Mesenchymal stem cell (in vitro differentiated cells and primary cell): ENCODE data around the gene GREM2.

Experiments used
- DNase-seq: peaks from one replicate; pipeline ENCODE4 v3.0.0-alpha.2; 2013
- H2AFZ ChIP-seq: one replicate; pipeline ENCODE4 v1.6.1; 2013; ENCODE audit warnings: low read depth, mild to moderate bottlenecking, control low read depth, inconsistent platforms, low read length, moderate library complexity
- H2AK5ac ChIP-seq: 2 replicates; pipeline ENCODE4 v1.6.1; 2013; ENCODE audit warnings: low read length, moderate library complexity, mild to moderate bottlenecking, inconsistent platforms; ENCODE audit not compliant: severe bottlenecking
- H2BK120ac ChIP-seq: one replicate; pipeline ENCODE4 v1.6.1; 2013; ENCODE audit warnings: low read depth, mild to moderate bottlenecking, inconsistent platforms, low read length, moderate library complexity
- H2BK12ac ChIP-seq, 2 experiments: one replicate each; pipeline ENCODE4 v1.6.1; 2013; ENCODE audit warnings: inconsistent platforms in 2 of 2, low read length in 2 of 2, mild to moderate bottlenecking in 2 of 2, moderate library complexity in 2 of 2, control low read depth in 1 of 2
- H2BK15ac ChIP-seq: one replicate; pipeline ENCODE4 v1.6.1; 2013; ENCODE audit warnings: mild to moderate bottlenecking, low read depth, inconsistent platforms; ENCODE audit not compliant: poor library complexity, severe bottlenecking
- H2BK5ac ChIP-seq: 2 replicates; pipeline ENCODE4 v1.6.1; 2013; ENCODE audit warnings: low read depth, mild to moderate bottlenecking, low read length, control low read depth, inconsistent platforms; ENCODE audit not compliant: poor library complexity, severe bottlenecking
- H3K14ac ChIP-seq, 2 experiments: one replicate each; pipeline ENCODE4 v1.6.1; 2013; ENCODE audit warnings: inconsistent platforms in 2 of 2, low read length in 2 of 2, control low read depth in 1 of 2, mild to moderate bottlenecking in 1 of 2, moderate library complexity in 1 of 2
- H3K18ac ChIP-seq, 2 experiments: one replicate each; pipeline ENCODE4 v1.6.1; 2013; ENCODE audit warnings: inconsistent platforms in 2 of 2, low read length in 2 of 2, control low read depth in 1 of 2, low read depth in 1 of 2, mild to moderate bottlenecking in 1 of 2
- H3K23ac ChIP-seq, 2 experiments: one replicate each; pipeline ENCODE4 v1.6.1; 2013; ENCODE audit warnings: inconsistent platforms in 2 of 2, low read length in 2 of 2, mild to moderate bottlenecking in 2 of 2, moderate library complexity in 2 of 2, control low read depth in 1 of 2
- H3K27ac ChIP-seq: 2 replicates; pipeline ENCODE4 v1.5.1; 2013; ENCODE audit warnings: mild to moderate bottlenecking, moderate library complexity, low read length, control low read depth, inconsistent platforms; ENCODE audit not compliant: poor library complexity, severe bottlenecking
- H3K27me3 ChIP-seq, 2 experiments: 2 replicates each; pipeline versions ENCODE4 v1.6.1 to v1.7.0; 2013; ENCODE audit warnings: low read length in 2 of 2, mild to moderate bottlenecking in 2 of 2, moderate library complexity in 2 of 2, control low read depth in 1 of 2, inconsistent platforms in 1 of 2; ENCODE audit not compliant: control insufficient read depth in 1 of 2, insufficient read depth in 1 of 2
- H3K36me3 ChIP-seq, 2 experiments: 2 replicates each; pipeline versions ENCODE4 v1.6.1 to v1.7.0; 2013; ENCODE audit warnings: low read length in 2 of 2, control low read depth in 1 of 2, inconsistent platforms in 1 of 2, low read depth in 1 of 2, mild to moderate bottlenecking in 1 of 2; ENCODE audit not compliant: insufficient read depth in 2 of 2, control insufficient read depth in 1 of 2
- H3K4ac ChIP-seq, 2 experiments: one replicate each; pipeline ENCODE4 v1.6.1; 2013; ENCODE audit warnings: inconsistent platforms in 2 of 2, low read length in 2 of 2, mild to moderate bottlenecking in 2 of 2, moderate library complexity in 2 of 2, control low read depth in 1 of 2, low read depth in 1 of 2
- H3K4me1 ChIP-seq: 2 replicates; pipeline ENCODE4 v1.6.1; 2013; ENCODE audit warnings: low read depth, low read length, control low read depth; ENCODE audit not compliant: control insufficient read depth, insufficient read depth
- H3K4me2 ChIP-seq: 2 replicates; pipeline ENCODE4 v1.6.1; 2013; ENCODE audit warnings: low read length, mild to moderate bottlenecking, inconsistent platforms; ENCODE audit not compliant: poor library complexity, severe bottlenecking
- H3K4me3 ChIP-seq, 2 experiments: 2 replicates each; pipeline versions ENCODE4 v1.5.1 to v1.7.0; 2013; ENCODE audit warnings: low read length in 2 of 2, mild to moderate bottlenecking in 2 of 2, control low read depth in 1 of 2, low read depth in 1 of 2; ENCODE audit not compliant: insufficient read depth in 1 of 2
- H3K79me1 ChIP-seq: replicated peaks from 2 replicates; pipeline ENCODE4 v1.6.1; 2013; ENCODE audit warnings: mild to moderate bottlenecking, control low read depth, low read length, inconsistent platforms; ENCODE audit not compliant: poor library complexity, severe bottlenecking
- H3K9ac ChIP-seq: 2 replicates; pipeline ENCODE4 v1.7.0; 2013; ENCODE audit warnings: mild to moderate bottlenecking, low read length, moderate library complexity
- H3K9me3 ChIP-seq: 2 replicates; pipeline ENCODE4 v1.7.0; 2013; ENCODE audit warnings: mild to moderate bottlenecking, low read length; ENCODE audit not compliant: control insufficient read depth
- H4K8ac ChIP-seq: one replicate; pipeline ENCODE4 v1.6.1; 2013; ENCODE audit warnings: inconsistent platforms, mild to moderate bottlenecking, low read length, moderate library complexity
- H4K91ac ChIP-seq: one replicate; pipeline ENCODE4 v1.6.1; 2013; ENCODE audit warnings: mild to moderate bottlenecking, low read length, inconsistent platforms
- WGBS: methylation state at CpG from one replicate; pipeline ENCODE4 v1.1.7; 2013; ENCODE audit warnings: mixed read lengths; 5-methylcytosine and 5-hydroxymethylcytosine counted together

Gene GREM2

GRCh38 chr1:240467895-240468294 lies 144.1 kb downstream of the GREM2 start:
- no peak for DNase-seq
- Histone ChIP-seq H3K4me1 (peaks cover 5% of the 10 kb centered on the region), H3K36me3 (no peaks in the 10 kb centered on the region), H3K27ac (no peak overlapping the region), H2AK5ac (no peak overlapping the region), H3K18ac (no peak overlapping the region), H2AFZ (no peak overlapping the region), H3K27me3 (no peaks in the 10 kb centered on the region), H3K9ac (no peak overlapping the region), H2BK15ac (no peak overlapping the region), H2BK12ac (no peak overlapping the region), H2BK120ac (no peak overlapping the region), H3K4ac (no peak overlapping the region), H4K91ac (no peak overlapping the region), H3K9me3 (no peaks in the 10 kb centered on the region), H3K4me3 (no peak overlapping the region), H3K79me1 (peaks cover 7% of the 10 kb centered on the region), H3K14ac (no peak overlapping the region), H2BK5ac (no peak overlapping the region), H3K23ac (no peak overlapping the region), H3K4me2 (no peak overlapping the region), H4K8ac (no peak overlapping the region)

- H2AK5ac ChIP-seq: no peak overlapping the region
- no peak overlapping the region for H3K14ac ChIP-seq
- no peak overlapping the region for H3K9ac ChIP-seq
- H4K8ac ChIP-seq: peak overlapping the region; percentile 28
- no peaks in the 10 kb centered on the region for H3K36me3 ChIP-seq
- peak overlapping the region in 1 of 2 experiments; percentile 66 for H3K18ac ChIP-seq
- no peak overlapping the region for H3K23ac ChIP-seq
- H3K4me2 ChIP-seq: no peak overlapping the region
- H3K4me1 ChIP-seq: peaks cover 4% of the 10 kb centered on the region
- no peak overlapping the region for H2BK15ac ChIP-seq
- DNase-seq: no peak
- no peaks in the 10 kb centered on the region for H3K9me3 ChIP-seq
- 92% methylated on average over 3 of the region's 4 CpGs for WGBS
- no peak overlapping the region for H2BK120ac ChIP-seq
- H4K91ac ChIP-seq: no peak overlapping the region
- no peak overlapping the region for H2BK5ac ChIP-seq
- no peak overlapping the region for H3K4me3 ChIP-seq
- peak overlapping the region in 1 of 2 experiments; percentile 54 for H2BK12ac ChIP-seq
- no peaks in the 10 kb centered on the region for H3K27me3 ChIP-seq
- no peak overlapping the region for H3K27ac ChIP-seq
- H3K4ac ChIP-seq: no peak overlapping the region
- H3K79me1 ChIP-seq: peaks cover 4% of the 10 kb centered on the region
- H2AFZ ChIP-seq: no peak overlapping the region
Measured at GRCh38 chr1:240466509-240466908, 145.4 kb downstream of the GREM2 start.

- H3K14ac ChIP-seq: no peak overlapping the region
Measured at GRCh38 chr1:240465531-240465940, 146.4 kb downstream of the GREM2 start.

GRCh38 chr1:240464099-240464498 lies 147.9 kb downstream of the GREM2 start:
- Histone ChIP-seq H3K4me1 (peaks cover 4% of the 10 kb centered on the region), H2BK15ac (no peak overlapping the region), H3K27ac (no peak overlapping the region), H2BK12ac (no peak overlapping the region), H3K4ac (no peak overlapping the region), H3K9ac (peak overlapping the region; percentile 29), H3K23ac (no peak overlapping the region), H4K91ac (no peak overlapping the region), H3K4me2 (no peak overlapping the region), H3K9me3 (no peaks in the 10 kb centered on the region), H2AFZ (no peak overlapping the region), H2BK120ac (no peak overlapping the region), H3K79me1 (peaks cover 4% of the 10 kb centered on the region), H2BK5ac (no peak overlapping the region), H4K8ac (no peak overlapping the region), H2AK5ac (no peak overlapping the region), H3K18ac (no peak overlapping the region), H3K36me3 (no peaks in the 10 kb centered on the region), H3K27me3 (no peaks in the 10 kb centered on the region), H3K14ac (no peak overlapping the region), H3K4me3 (no peak overlapping the region)
- DNase-seq: peak; percentile 16
- WGBS: no CpG with 5 or more reads among the region's 2 CpGs

More at GRCh38 chr1:240465531-240465940, 146.4 kb downstream of the GREM2 start:
- DNase-seq: peak; percentile 61
- H3K23ac ChIP-seq: no peak overlapping the region
- no peak overlapping the region for H2AFZ ChIP-seq
- H3K36me3 ChIP-seq: no peaks in the 10 kb centered on the region
- WGBS: 19% methylated on average over 4 of the region's 6 CpGs
- H2BK5ac ChIP-seq: no peak overlapping the region
- H3K4me3 ChIP-seq: peak overlapping the region in 1 of 2 experiments; percentile 31
- H3K4me2 ChIP-seq: peak overlapping the region; percentile 67
- no peak overlapping the region for H4K8ac ChIP-seq
- peak overlapping the region; percentile 0 for H3K27ac ChIP-seq
- H2BK15ac ChIP-seq: no peak overlapping the region
- H4K91ac ChIP-seq: no peak overlapping the region
- no peaks in the 10 kb centered on the region for H3K9me3 ChIP-seq
- H3K4me1 ChIP-seq: peaks cover 4% of the 10 kb centered on the region
- no peaks in the 10 kb centered on the region for H3K27me3 ChIP-seq
- H3K18ac ChIP-seq: no peak overlapping the region
- H2AK5ac ChIP-seq: no peak overlapping the region
- H2BK12ac ChIP-seq: no peak overlapping the region
- no peak overlapping the region for H3K4ac ChIP-seq
- H3K9ac ChIP-seq: peak overlapping the region; percentile 29
- H3K79me1 ChIP-seq: peaks cover 6% of the 10 kb centered on the region
- no peak overlapping the region for H2BK120ac ChIP-seq
